Measurements from ENCODE around the gene TUBB6. TPM values are rescaled to one million over a fixed set of nuclear protein-coding genes. Genes with fewer than 3 reads are reported as not detected.

Gene TUBB6
- total and polyA plus RNA-seq, 2 donors (not counting 1 experiment from before 2014, with no cell fraction given): 269 to 646 TPM

- H4K20me1 ChIP-seq (ENCODE audit: control insufficient read depth, extremely low read depth, insufficient read depth, low read length): peaks cover 3% of the 10 kb centered on the region
- H3K27me3 ChIP-seq (ENCODE audit: control insufficient read depth, insufficient read depth, low read length): no peaks in the 10 kb centered on the region
- no peak overlapping the region for H3K9ac ChIP-seq (ENCODE audit: insufficient read depth, low read length)
- no peak for DNase-seq (ENCODE audit: low read depth in 2 of 2)
- H3K4me3 ChIP-seq (replicated peaks in 1 of 4; ENCODE audit: control extremely low read depth in 1 of 4, insufficient read depth in 1 of 4, low read depth in 3 of 4, low read length in 4 of 4): peak overlapping the region in 1 of 4 experiments; percentile 36
- peak overlapping the region; percentile 4 for H3K4me2 ChIP-seq (ENCODE audit: extremely low read depth, insufficient read depth, low read length)
- H3K79me2 ChIP-seq (ENCODE audit: control insufficient read depth, insufficient read depth, low read length): peaks cover 77% of the 10 kb centered on the region
- peaks cover 11% of the 10 kb centered on the region for H3K36me3 ChIP-seq (ENCODE audit: control insufficient read depth, insufficient read depth, low read length)
- H3K27ac ChIP-seq (ENCODE audit: insufficient read depth, low read length): no peak overlapping the region
- peaks cover 12% of the 10 kb centered on the region for H3K4me1 ChIP-seq (ENCODE audit: control insufficient read depth, extremely low read depth, insufficient read depth, low read length)
- TF ChIP-seq, protein P1, sequence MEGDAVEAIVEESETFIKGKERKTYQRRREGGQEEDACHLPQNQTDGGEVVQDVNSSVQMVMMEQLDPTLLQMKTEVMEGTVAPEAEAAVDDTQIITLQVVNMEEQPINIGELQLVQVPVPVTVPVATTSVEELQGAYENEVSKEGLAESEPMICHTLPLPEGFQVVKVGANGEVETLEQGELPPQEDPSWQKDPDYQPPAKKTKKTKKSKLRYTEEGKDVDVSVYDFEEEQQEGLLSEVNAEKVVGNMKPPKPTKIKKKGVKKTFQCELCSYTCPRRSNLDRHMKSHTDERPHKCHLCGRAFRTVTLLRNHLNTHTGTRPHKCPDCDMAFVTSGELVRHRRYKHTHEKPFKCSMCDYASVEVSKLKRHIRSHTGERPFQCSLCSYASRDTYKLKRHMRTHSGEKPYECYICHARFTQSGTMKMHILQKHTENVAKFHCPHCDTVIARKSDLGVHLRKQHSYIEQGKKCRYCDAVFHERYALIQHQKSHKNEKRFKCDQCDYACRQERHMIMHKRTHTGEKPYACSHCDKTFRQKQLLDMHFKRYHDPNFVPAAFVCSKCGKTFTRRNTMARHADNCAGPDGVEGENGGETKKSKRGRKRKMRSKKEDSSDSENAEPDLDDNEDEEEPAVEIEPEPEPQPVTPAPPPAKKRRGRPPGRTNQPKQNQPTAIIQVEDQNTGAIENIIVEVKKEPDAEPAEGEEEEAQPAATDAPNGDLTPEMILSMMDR (conservative IDR thresholded peaks at IDR 0.05 in 1 of 2, IDR thresholded peaks at IDR 0.05 in 1 of 2; ENCODE audit: low read depth in 1 of 2, low read length in 2 of 2): no peak
- no peak for TF ChIP-seq EZH2 (IDR thresholded peaks at IDR 0.05; ENCODE audit: low read length, missing control alignments)
- H2AFZ ChIP-seq (ENCODE audit: low read length): no peak overlapping the region
- H3K9me3 ChIP-seq (ENCODE audit: control insufficient read depth, insufficient read depth, low read depth, low read length): no peaks in the 10 kb centered on the region
Observed at GRCh38 chr18:12310762-12311161, 2.7 kb downstream of the TUBB6 start.

- Histone ChIP-seq H3K36me3 (ENCODE audit: control insufficient read depth, insufficient read depth, low read length) (peaks cover 16% of the 10 kb centered on the region), H3K9me3 (ENCODE audit: control insufficient read depth, insufficient read depth, low read depth, low read length) (no peaks in the 10 kb centered on the region), H3K4me2 (ENCODE audit: extremely low read depth, insufficient read depth, low read length) (no peak overlapping the region), H3K4me3 (replicated peaks in 1 of 4; ENCODE audit: control extremely low read depth in 1 of 4, insufficient read depth in 1 of 4, low read depth in 3 of 4, low read length in 4 of 4) (no peak overlapping the region), H3K27ac (ENCODE audit: insufficient read depth, low read length) (no peak overlapping the region), H3K27me3 (ENCODE audit: control insufficient read depth, insufficient read depth, low read length) (no peaks in the 10 kb centered on the region), H3K79me2 (ENCODE audit: control insufficient read depth, insufficient read depth, low read length) (peaks cover 89% of the 10 kb centered on the region), H4K20me1 (ENCODE audit: control insufficient read depth, extremely low read depth, insufficient read depth, low read length) (peaks cover 5% of the 10 kb centered on the region), H2AFZ (ENCODE audit: low read length) (no peak overlapping the region), H3K4me1 (ENCODE audit: control insufficient read depth, extremely low read depth, insufficient read depth, low read length) (peaks cover 14% of the 10 kb centered on the region), H3K9ac (ENCODE audit: insufficient read depth, low read length) (no peak overlapping the region)
- no peak for TF ChIP-seq EZH2 (IDR thresholded peaks at IDR 0.05; ENCODE audit: low read length, missing control alignments)
- TF ChIP-seq, protein P1 (conservative IDR thresholded peaks at IDR 0.05 in 1 of 2, IDR thresholded peaks at IDR 0.05 in 1 of 2; ENCODE audit: low read depth in 1 of 2, low read length in 2 of 2): no peak
- no peak for DNase-seq (ENCODE audit: low read depth in 2 of 2)
Observed at GRCh38 chr18:12312976-12313375, 4.9 kb downstream of the TUBB6 start.

- H2AFZ ChIP-seq (ENCODE audit: low read length): no peak overlapping the region
- H3K4me2 ChIP-seq (ENCODE audit: extremely low read depth, insufficient read depth, low read length): peak overlapping the region; percentile 5
- TF ChIP-seq EZH2 (IDR thresholded peaks at IDR 0.05; ENCODE audit: low read length, missing control alignments): no peak
- TF ChIP-seq, protein P1 (conservative IDR thresholded peaks at IDR 0.05 in 1 of 2, IDR thresholded peaks at IDR 0.05 in 1 of 2; ENCODE audit: low read depth in 1 of 2, low read length in 2 of 2): no peak
- peaks cover 5% of the 10 kb centered on the region for H4K20me1 ChIP-seq (ENCODE audit: control insufficient read depth, extremely low read depth, insufficient read depth, low read length)
- H3K9ac ChIP-seq (ENCODE audit: insufficient read depth, low read length): no peak overlapping the region
- no peaks in the 10 kb centered on the region for H3K9me3 ChIP-seq (ENCODE audit: control insufficient read depth, insufficient read depth, low read depth, low read length)
- H3K4me1 ChIP-seq (ENCODE audit: control insufficient read depth, extremely low read depth, insufficient read depth, low read length): peaks cover 15% of the 10 kb centered on the region
- no peak for DNase-seq (ENCODE audit: low read depth in 2 of 2)
- no peak overlapping the region for H3K4me3 ChIP-seq (replicated peaks in 1 of 4; ENCODE audit: control extremely low read depth in 1 of 4, insufficient read depth in 1 of 4, low read depth in 3 of 4, low read length in 4 of 4)
- peaks cover 19% of the 10 kb centered on the region for H3K36me3 ChIP-seq (ENCODE audit: control insufficient read depth, insufficient read depth, low read length)
- peaks cover 92% of the 10 kb centered on the region for H3K79me2 ChIP-seq (ENCODE audit: control insufficient read depth, insufficient read depth, low read length)
- H3K27me3 ChIP-seq (ENCODE audit: control insufficient read depth, insufficient read depth, low read length): no peaks in the 10 kb centered on the region
- H3K27ac ChIP-seq (ENCODE audit: insufficient read depth, low read length): no peak overlapping the region
Observed at GRCh38 chr18:12313530-12314245, 5.6 kb downstream of the TUBB6 start.

All from fibroblast of lung (primary cell).